Motor neuron (in vitro differentiated cells): ENCODE results near the gene VSIR. TPM values are rescaled to one million over a fixed set of nuclear protein-coding genes. Genes with fewer than 3 reads are reported as not detected.

Experiments
- ATAC-seq, 8 experiments: fragments of 200-7000 bp; cut with Tn5 transposase; replicated peaks in 6 of 8; 2 replicates each; pipeline ENCODE4 v1.8.0; 2021; ENCODE audit warnings: mild to moderate bottlenecking in 8 of 8, moderate library complexity in 8 of 8
- H3K27ac ChIP-seq, 2 donors: fragments of 250-450 bp; sonication (Bioruptor Pico); 2 replicates each; pipeline ENCODE4 v1.9.0; 2021; ENCODE audit warnings: antibody characterized with exemption in 2 of 2, mild to moderate bottlenecking in 2 of 2, moderate library complexity in 1 of 2
- H3K4me1 ChIP-seq, 2 donors: fragments of 250-450 bp; sonication (Bioruptor Pico); replicated peaks in 1 of 2; 2 replicates each; pipeline ENCODE4 v1.6.1; 2021; ENCODE audit warnings: antibody characterized with exemption in 2 of 2, mild to moderate bottlenecking in 2 of 2, moderate library complexity in 1 of 2
- H3K4me3 ChIP-seq, 5 donors: fragments of 250-450 bp; sonication (Bioruptor Pico); 2 replicates each; pipeline ENCODE4 v1.9.0; 2021; ENCODE audit warnings: antibody characterized with exemption in 5 of 5, mild to moderate bottlenecking in 5 of 5, moderate library complexity in 4 of 5
- WGBS, 10 experiments: fragments of 450-650 bp; shearing (Covaris generic); methylation state at CpG; one replicate each; pipeline ENCODE4 v1.0.0; 2022; 5-methylcytosine and 5-hydroxymethylcytosine counted together
- in situ Hi-C, 9 experiments: fragments of 400-800 bp; cut with MboI; loops; one replicate each; pipeline ENCODE4 v1.15.0; 2021; ENCODE audit warnings: low sequenced_read_pairs in 9 of 9, low pct_unique_long_range_greater_than_20kb in 2 of 9; ENCODE audit not compliant: unreplicated experiment in 9 of 9
- total RNA-seq, 8 experiments: library from RNA; unstranded; fragments of 300-600 nt; gene quantifications; 2 replicates each; pipeline versions ENCODE4 v1.2.3 to v1.2.4, GENCODE V29; 2022

VSIR gene
- total RNA-seq, 8 experiments from 2014 or later = 0.05 to 35.2 (median 2.2) TPM

DNA sequence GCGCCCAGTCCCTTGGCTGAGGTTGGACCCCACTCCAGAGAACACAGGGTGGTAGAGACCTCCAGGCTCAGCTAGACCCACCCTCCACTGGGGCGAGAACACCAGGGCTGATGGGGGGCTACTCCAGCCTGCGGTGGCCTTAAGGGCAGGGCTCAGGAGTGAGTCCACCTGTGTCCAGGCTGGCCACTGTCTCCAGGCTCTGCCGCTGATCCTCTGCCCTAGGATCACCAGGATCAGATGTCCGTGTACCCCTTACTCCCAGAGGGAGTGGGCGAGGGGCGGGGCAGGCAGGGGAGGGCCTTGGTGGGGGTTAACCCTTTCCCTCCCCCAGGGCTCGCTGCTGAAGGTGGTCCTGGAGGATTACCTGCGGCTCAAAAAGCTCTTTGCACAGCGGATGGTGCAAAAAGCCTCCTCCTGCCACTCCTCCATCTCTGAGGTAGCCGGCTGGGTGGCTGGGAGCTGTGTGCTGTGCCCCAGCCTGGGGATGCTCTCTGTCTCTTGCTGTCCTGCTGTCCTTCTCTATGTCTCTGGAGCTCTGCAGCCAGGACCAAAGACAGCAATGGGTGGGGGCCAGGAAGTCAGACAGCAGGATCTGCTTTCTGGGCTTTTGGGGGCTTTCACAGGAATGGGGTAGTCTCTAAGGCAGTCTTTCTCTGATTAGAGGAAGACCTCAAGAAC is 39.7 kb upstream of the VSIR start:
- in situ Hi-C loops = no loop called here
- 80% methylated on average over 1 of the region's 11 CpGs; no CpG with 5 or more reads in 9 of the 10 experiments for WGBS, 10 experiments
- H3K4me1 ChIP-seq = peaks cover 8 to 13% of the 10 kb centered on the region in 2 donors
- ATAC-seq = peak in 4 of 8 experiments; percentile 8 to 44 (median 12)
- H3K27ac ChIP-seq = peak overlapping the region in 1 of 2 donors; percentile 61
- no peak overlapping the region for H3K4me3 ChIP-seq

DNA sequence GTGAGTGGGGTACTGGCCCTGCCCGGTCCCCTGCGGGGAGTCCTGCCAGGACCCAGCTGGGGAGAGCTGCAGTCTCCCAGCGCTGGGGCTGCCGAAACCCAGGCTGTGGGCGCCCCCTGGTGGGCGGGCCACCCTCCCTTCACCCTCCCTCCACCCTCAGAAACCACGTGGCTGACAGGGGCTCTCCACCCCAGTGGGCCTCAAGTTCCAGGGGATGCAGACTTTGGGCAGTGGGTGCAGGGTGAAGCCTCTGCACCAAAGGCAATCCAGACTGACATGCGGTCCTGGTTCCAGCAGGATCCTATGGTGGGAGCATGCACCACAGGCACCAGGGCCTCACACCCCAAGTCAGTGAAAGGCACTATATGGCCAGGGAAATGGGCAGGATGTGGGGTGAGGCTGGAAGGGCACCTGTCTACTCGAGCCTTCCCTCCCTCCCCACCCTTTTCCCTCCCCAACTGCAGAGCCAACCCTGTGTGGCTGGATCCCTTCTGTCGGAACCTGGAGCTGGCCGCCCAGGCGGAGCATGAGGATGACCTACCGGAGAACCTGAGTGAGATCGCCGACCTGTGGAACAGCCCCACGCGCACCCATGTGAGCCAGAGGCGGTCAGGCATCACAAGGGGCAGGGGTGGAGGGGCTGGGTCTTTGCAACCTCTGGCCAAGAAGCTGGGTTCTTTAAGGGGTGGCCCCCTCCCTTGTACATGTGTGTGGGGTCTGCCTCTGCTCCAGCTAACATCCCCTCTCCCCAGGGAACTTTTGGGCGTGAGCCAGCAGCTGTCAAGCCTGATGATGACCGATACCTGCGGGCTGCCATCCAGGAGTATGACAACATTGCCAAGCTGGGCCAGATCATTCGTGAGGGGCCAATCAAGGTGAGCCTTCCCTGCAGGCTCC is 38.9 kb upstream of the VSIR start:
- peak overlapping the region in 1 of 2 donors; percentile 61 for H3K27ac ChIP-seq
- in situ Hi-C loops = no loop called here
- WGBS, 10 experiments = 0 to 100% (median 89%) methylated on average over 1 to 7 of the region's 22 CpGs; no CpG with 5 or more reads in 5 of the 10 experiments

DNA sequence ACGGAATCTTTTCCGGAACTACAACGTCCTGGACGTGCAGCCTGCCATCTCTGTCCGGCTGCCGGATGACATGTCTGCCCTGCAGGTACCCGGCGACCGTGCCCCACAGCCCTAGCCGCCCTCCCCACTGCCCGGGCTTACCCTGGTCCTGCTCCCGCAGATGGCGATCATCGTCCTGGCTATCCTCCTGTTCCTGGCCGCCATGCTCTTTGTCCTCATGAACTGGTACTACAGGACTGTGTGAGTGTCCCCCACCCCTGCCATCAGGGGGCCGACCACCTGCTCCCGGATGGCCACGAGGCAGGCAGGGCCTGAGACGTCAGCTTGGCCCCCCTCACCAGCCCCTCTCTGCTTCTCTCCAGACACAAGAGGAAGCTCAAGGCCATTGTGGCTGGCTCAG is 38.0 kb upstream of the VSIR start:
- peak in 4 of 8 experiments; percentile 2 to 39 (median 16) for ATAC-seq
- Histone ChIP-seq H3K4me1 (peaks cover 8 to 13% of the 10 kb centered on the region in 2 donors), H3K27ac (no peak overlapping the region), H3K4me3 (no peak overlapping the region)
- in situ Hi-C loops = no loop called here
- WGBS, 10 experiments = 80 to 100% (median 93%) methylated on average over 3 to 12 of the region's 19 CpGs; no CpG with 5 or more reads in 7 of the 10 experiments

More for the DNA sequence above, 38.9 kb upstream of the VSIR start:
- no peak overlapping the region for H3K4me3 ChIP-seq
- ATAC-seq = peak; percentile 47 to 81 (median 64)
- peaks cover 8 to 13% of the 10 kb centered on the region in 2 donors for H3K4me1 ChIP-seq

DNA sequence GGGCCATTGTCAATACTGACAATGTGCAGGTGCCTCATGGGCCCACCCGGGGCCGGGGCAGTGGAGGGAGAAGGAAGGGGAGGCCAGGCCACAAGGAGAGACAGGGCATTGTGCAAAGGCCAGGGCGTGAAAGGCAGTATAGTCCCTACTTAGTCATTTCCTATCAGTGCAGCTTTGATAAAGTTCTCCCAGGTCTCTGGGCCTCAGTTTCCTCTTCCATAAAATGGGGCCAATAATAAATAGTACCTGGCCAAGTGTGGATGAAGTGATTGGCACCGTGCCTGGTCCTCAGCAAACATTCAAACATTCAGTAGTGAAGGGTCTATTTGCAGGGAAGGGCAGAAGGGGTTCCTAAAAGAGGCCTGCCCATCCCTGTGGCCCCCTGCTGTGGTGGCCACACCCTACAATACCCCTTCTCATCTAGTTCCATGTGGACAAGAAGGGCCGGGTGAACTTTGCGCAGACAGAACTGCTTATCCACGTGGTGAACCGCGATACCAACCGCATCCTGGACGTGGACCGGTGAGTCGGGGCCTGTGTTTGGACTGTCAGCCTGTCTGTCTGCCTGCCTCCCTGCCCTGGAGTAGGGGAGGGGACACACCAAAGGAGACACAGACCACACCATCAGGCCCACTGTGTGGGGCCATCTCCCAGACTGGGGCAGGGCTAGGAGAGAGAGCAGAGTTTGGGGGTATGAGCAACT is 36.9 kb upstream of the VSIR start:
- Histone ChIP-seq H3K4me1 (peaks cover 13 to 23% of the 10 kb centered on the region in 2 donors), H3K4me3 (no peak overlapping the region), H3K27ac (no peak overlapping the region)
- ATAC-seq = no peak
- in situ Hi-C loops = no loop called here
- 80 to 100% (median 88%) methylated on average over 1 to 11 of the region's 13 CpGs; no CpG with 5 or more reads in 4 of the 10 experiments for WGBS, 10 experiments

DNA sequence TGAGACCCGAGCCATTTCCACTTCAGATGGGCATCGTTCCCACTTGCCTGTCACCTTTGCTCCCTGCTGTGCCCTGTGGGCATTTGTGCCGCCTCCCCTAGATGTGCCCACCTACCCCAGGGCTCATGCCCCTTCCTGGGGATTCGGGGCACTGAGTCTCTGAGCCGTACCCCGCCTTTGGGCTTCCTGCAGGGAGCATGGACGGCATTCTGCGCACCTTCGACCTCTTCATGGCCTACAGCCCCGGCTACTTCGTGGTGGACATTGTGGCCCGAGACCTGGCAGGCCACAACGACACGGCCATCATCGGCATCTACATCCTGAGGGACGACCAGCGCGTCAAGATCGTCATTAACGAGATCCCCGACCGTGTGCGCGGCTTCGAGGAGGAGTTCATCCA is 36.3 kb upstream of the VSIR start:
- Histone ChIP-seq H3K27ac (no peak overlapping the region), H3K4me3 (no peak overlapping the region), H3K4me1 (peaks cover 19 to 25% of the 10 kb centered on the region in 2 donors)
- in situ Hi-C loops = no loop called here
- ATAC-seq = no peak
- 87 to 100% (median 97%) methylated on average over 2 to 12 of the region's 25 CpGs; no CpG with 5 or more reads in 3 of the 10 experiments for WGBS, 10 experiments

DNA sequence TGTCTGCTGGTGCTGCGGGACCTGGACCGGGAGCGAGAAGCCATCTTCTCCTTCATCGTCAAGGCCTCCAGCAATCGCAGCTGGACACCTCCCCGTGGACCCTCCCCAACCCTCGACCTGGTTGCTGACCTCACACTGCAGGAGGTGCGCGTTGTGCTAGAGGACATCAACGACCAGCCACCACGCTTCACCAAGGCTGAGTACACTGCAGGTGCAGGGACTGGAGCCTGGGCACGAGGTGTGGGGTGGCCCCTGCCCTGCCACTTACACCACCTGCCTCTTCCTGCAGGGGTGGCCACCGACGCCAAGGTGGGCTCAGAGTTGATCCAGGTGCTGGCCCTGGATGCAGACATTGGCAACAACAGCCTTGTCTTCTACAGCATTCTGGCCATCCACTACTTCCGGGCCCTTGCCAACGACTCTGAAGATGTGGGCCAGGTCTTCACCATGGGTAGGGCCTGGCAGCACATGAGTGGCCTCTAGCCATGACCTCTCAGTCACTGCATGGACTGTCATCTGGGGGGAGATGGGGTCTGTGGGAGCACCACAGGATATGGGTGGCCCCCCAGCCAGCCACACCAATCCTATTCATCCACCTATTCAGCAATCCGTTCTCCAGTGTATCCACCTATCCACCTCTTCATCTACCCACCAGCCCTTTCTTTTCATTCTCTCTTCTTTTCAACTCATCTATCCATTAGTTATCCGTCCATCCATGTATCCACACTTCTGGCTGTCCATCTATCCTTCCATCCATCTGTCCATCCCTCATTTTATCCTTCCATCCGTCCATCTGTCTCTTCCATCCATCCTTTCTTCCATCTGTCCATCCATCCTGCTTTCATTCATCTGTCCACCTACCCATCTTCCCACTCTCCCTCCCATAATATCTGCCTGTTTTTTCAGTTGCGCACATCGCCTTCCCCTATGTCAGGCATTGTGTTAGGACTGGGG is 34.5 kb upstream of the VSIR start:
- 60 to 94% (median 86%) methylated on average over 1 to 8 of the region's 21 CpGs; no CpG with 5 or more reads in 1 of the 10 experiments for WGBS, 10 experiments
- H3K27ac ChIP-seq = no peak overlapping the region
- no peak for ATAC-seq
- H3K4me1 ChIP-seq = peaks cover 17 to 23% of the 10 kb centered on the region in 2 donors
- H3K4me3 ChIP-seq = no peak overlapping the region
- in situ Hi-C loops = no loop called here

DNA sequence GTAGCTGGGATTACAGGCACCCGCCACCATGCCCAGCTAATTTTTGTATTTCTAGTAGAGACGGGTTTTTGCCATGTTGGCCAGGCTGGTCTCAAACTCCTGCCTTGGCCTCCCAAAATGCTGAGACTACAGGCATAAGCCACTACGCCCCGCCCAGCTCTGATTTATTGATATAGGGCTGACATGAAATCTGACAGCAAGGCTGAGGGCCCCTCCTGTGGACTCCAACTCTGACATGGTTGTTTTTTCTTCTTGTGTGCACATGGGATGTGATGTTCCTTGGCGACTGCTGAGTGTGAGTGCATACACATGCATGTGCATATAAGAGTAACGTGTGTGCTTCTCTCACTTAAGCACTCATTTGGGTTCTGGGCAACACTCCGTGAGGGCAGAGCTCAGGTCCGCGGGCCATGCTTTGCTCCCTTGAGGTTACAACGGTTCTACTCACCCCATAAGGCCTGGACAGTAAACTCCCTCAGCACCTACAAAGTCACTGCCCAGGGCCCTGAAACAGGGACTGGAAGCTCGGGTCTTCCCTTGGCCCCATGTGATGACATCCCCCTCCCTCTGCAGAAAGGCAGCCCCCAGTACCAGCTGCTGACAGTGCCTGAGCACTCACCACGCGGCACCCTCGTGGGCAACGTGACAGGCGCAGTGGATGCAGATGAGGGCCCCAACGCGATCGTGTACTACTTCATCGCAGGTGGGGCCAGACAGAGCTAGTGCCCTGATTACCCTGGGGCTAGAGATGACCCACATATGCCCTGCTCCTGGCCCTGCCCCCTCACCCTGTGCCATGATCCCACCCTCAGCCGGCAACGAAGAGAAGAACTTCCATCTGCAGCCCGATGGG is 33.6 kb upstream of the VSIR start:
- Histone ChIP-seq H3K4me3 (no peak overlapping the region), H3K27ac (no peak overlapping the region), H3K4me1 (peaks cover 15 to 16% of the 10 kb centered on the region in 2 donors)
- in situ Hi-C loops = no loop called here
- ATAC-seq = no peak
- 73 to 100% (median 90%) methylated on average over 1 to 11 of the region's 23 CpGs; no CpG with 5 or more reads in 2 of the 10 experiments for WGBS, 10 experiments

DNA sequence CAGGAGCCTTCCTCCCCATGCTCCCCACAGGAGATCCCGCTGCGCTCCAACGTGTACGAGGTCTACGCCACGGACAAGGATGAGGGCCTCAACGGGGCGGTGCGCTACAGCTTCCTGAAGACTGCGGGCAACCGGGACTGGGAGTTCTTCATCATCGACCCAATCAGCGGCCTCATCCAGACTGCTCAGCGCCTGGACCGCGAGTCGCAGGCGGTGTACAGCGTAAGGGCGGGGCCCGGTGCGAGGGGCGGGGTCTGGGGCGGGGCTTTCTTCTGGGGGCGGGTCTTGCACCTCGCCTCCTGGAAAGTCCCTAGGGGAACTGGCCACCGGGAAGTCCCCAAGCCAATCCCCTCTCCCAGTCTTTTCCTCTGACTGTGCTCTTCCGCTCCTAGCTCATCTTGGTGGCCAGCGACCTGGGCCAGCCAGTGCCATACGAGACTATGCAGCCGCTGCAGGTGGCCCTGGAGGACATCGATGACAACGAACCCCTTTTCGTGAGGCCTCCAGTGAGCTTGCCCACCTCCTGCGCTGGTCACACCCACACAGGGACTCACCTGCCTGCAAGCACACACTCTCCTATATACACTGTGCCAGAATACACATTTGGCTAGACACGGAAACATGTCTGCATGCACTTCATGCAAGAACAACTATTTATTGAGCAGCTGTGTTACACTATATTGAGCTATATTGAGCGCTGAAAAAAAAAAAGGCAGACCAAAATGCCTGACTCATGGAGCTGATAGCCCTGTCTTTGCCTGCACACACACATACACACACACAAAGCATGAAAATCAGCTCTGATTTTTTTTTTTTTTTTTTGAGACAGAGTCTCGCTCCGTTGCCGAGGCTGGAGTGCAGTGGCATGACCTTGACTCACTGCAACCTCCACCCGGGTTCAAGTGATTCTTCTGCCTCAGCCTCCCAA is 32.7 kb upstream of the VSIR start:
- ATAC-seq = peak in 7 of 8 experiments; percentile 25 to 90 (median 75)
- in situ Hi-C loops = no loop called here
- no peak overlapping the region for H3K27ac ChIP-seq
- WGBS, 10 experiments = 0 to 100% (median 77%) methylated on average over 1 to 22 of the region's 41 CpGs; no CpG with 5 or more reads in 2 of the 10 experiments
- no peak overlapping the region for H3K4me3 ChIP-seq
- peaks cover 15 to 16% of the 10 kb centered on the region in 2 donors for H3K4me1 ChIP-seq

DNA sequence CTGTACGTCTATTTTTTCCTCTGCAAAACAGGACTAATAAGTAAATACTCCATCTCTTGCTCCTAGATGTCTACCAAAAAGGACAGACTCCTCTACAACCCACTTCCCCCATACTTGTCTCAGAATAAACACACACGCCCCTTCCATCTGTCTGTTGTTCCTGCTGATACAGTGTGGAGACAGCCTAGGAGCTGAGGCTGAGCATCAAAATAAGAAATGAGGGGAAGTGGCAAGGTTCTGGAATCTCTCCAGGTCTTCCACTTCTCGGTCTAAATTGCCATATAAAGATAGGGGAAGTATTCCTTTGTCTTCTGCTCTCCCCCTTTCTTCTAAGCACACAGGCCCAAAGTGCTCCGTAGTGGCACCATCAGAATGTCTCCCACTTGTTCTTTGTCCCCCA is 30.8 kb upstream of the VSIR start:
- in situ Hi-C loops = no loop called here
- 43 to 84% (median 72%) methylated on average over 2 to 3 of the region's 4 CpGs; no CpG with 5 or more reads in 5 of the 10 experiments for WGBS, 10 experiments
- Histone ChIP-seq H3K4me3 (no peak overlapping the region), H3K4me1 (peaks cover 15 to 16% of the 10 kb centered on the region in 2 donors), H3K27ac (no peak overlapping the region)
- no peak for ATAC-seq

DNA sequence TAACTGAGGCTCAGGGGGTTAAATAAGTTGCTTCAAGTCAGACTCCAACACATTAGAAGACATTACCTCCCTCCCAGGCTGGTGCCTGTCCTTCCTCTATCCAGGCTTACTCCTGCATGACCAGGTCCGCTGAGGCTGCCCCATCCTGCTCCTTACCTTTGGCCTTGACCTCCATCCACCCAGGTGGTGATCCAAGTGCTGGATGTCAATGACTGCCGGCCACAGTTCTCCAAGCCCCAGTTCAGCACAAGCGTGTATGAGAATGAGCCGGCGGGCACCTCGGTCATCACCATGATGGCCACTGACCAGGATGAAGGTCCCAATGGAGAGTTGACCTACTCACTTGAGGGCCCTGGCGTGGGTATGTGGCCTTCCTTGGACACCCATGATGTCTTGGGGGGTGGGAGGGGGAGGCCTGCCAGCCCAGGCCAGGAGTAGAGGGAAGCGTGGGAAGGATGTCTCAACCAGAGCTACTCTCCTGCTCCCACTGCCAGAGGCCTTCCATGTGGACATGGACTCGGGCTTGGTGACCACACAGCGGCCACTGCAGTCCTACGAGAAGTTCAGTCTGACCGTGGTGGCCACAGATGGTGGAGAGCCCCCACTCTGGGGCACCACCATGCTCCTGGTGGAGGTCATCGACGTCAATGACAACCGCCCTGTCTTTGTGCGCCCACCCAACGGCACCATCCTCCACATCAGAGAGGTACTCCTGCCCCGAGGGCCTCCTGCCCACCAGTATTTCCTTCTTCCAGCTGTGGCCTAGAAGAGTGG is 29.6 kb upstream of the VSIR start:
- in situ Hi-C loops = no loop called here
- H3K27ac ChIP-seq = no peak overlapping the region
- no peak for ATAC-seq

More for the DNA sequence above, 29.6 kb upstream of the VSIR start:
- 40 to 100% (median 82%) methylated on average over 1 to 5 of the region's 18 CpGs; no CpG with 5 or more reads in 3 of the 10 experiments for WGBS, 10 experiments
- H3K4me1 ChIP-seq = peaks cover 13 to 15% of the 10 kb centered on the region in 2 donors
- no peak overlapping the region for H3K4me3 ChIP-seq
